Activated B cell treated with CpG ODN at 0.5 μM for 24 hours (primary cell): Measurements from ENCODE around the gene RPS6KA5. TPM values are rescaled to one million over a fixed set of nuclear protein-coding genes. Genes with fewer than 3 reads are reported as not detected.

ENCODE experiments used
- ATAC-seq: fragments of 200-7000 bp; cut with Tn5 transposase; one replicate; pipeline ENCODE4 v1.10.0; 2021; ENCODE audit warnings: low read depth, mild to moderate bottlenecking, moderate library complexity
- CTCF ChIA-PET: fragments of 350-600 bp; sonication (Branson Sonifier 250); formaldehyde crosslinking; loops from one replicate; lab custom pipeline; 2021; ENCODE audit warnings: antibody characterized with exemption; lab: Charles Lee
- POLR2A ChIA-PET: fragments of 350-600 bp; sonication (Branson Sonifier 250); formaldehyde crosslinking; loops from one replicate; lab custom pipeline; 2021; ENCODE audit warnings: antibody characterized with exemption; lab: Charles Lee
- DNase-seq: peaks from one replicate; pipeline ENCODE4 v3.0.0; 2022
- H3K27ac Mint-ChIP-seq: one replicate; pipeline ENCODE4 v1.8.0; 2020; ENCODE audit warnings: mixed read lengths
- H3K27me3 Mint-ChIP-seq: one replicate; pipeline ENCODE4 v1.8.0; 2021; ENCODE audit warnings: mixed read lengths
- H3K36me3 Mint-ChIP-seq: one replicate; pipeline ENCODE4 v1.8.0; 2021; ENCODE audit warnings: low read depth, mixed read lengths
- H3K4me1 Mint-ChIP-seq: one replicate; pipeline ENCODE4 v1.8.0; 2021; ENCODE audit warnings: mixed read lengths
- H3K4me3 Mint-ChIP-seq: one replicate; pipeline ENCODE4 v1.8.0; 2020; ENCODE audit warnings: mild to moderate bottlenecking, mixed read lengths
- H3K9me3 Mint-ChIP-seq: one replicate; pipeline ENCODE4 v1.8.0; 2020; ENCODE audit warnings: mixed read lengths
- intact Hi-C: fragments of 100-400 bp; cut with micrococcal nuclease; formaldehyde crosslinking; loops from one replicate; pipeline ENCODE4 v1.15.1; 2024
- total RNA-seq: library from RNA; stranded (reverse); gene quantifications from 2 replicates; pipeline ENCODE4 v1.2.3, GENCODE V29; 2022
- TF ChIP-seq, protein P1 (sequence below): fragments of 200-600 bp; IDR thresholded peaks from one replicate; pipeline ENCODE4 v1.8.0; 2022; ENCODE audit warnings: antibody characterized with exemption, mild to moderate bottlenecking

The RPS6KA5 gene
- total RNA-seq, 1 donor from 2014 or later: 16.3 TPM

DNA sequence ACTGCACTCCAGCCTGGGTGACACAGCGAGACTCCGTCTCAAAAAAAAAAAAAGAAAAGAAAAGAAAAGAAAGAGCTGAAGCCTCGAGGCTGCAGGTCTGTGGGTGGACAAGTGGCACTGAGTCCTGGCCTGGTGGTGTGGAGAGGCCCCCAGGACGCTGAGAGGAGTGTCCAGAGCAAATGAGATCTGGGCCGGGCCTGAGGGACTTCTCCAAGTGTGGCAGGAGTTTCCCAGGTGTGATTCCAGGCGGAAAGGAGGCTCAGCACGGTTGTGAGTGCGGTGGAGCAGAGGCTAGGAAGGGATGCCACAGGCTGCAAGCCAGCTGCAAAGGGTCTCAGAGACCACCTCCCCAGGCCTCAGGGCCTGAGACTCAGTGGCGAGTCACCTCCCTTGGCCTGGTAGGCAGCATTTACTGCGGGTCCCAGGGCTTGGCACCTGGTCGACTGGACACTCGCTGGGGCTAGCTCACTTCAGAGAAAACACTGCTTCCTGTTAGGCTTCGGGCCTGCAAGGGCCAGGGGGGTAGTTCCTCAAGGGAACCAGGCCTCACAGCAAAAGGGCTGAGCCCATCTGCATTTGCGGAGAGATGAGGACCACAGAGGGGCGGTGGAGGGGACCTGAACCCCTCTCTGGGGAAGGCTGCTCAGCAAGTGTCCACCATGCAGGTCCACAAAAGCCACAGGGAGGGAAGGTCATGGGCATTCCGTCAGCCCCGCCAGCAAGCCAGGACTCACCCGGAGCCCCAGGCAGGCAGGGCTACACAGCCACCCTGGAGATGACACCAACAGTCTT is 256.0 kb downstream of the RPS6KA5 start:
- DNase-seq: no peak
- no peak for ATAC-seq
- intact Hi-C loops: no loop called here
- Mint-ChIP-seq H3K4me1 (no peaks in the 10 kb centered on the region), H3K27me3 (peaks cover under 1% of the 10 kb centered on the region), H3K4me3 (no peak overlapping the region), H3K27ac (no peak overlapping the region), H3K9me3 (no peaks in the 10 kb centered on the region), H3K36me3 (no peaks in the 10 kb centered on the region)
- ChIA-PET POLR2A (no interaction called here), CTCF (no interaction called here)
- TF ChIP-seq, protein P1, sequence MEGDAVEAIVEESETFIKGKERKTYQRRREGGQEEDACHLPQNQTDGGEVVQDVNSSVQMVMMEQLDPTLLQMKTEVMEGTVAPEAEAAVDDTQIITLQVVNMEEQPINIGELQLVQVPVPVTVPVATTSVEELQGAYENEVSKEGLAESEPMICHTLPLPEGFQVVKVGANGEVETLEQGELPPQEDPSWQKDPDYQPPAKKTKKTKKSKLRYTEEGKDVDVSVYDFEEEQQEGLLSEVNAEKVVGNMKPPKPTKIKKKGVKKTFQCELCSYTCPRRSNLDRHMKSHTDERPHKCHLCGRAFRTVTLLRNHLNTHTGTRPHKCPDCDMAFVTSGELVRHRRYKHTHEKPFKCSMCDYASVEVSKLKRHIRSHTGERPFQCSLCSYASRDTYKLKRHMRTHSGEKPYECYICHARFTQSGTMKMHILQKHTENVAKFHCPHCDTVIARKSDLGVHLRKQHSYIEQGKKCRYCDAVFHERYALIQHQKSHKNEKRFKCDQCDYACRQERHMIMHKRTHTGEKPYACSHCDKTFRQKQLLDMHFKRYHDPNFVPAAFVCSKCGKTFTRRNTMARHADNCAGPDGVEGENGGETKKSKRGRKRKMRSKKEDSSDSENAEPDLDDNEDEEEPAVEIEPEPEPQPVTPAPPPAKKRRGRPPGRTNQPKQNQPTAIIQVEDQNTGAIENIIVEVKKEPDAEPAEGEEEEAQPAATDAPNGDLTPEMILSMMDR: no peak

DNA sequence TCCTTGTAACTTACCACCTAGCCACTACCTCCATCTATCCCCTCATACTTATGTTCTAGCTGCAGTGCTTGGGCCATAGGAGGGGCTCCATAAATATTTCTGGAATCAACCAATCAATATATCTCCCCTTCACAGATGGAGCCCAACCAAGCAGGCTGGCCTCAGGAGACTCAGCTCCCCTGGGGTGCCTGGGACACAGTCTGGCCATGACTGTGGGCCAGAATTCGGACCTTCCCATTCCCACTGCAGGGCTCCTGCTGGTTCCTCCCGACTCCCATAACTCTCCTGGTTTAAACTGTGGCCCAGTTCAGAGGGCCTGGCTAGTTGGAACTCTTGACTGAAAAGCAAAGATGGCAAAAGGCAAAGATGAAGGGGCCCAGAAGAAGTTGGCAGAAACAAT is 257.2 kb downstream of the RPS6KA5 start:
- TF ChIP-seq, protein P1: no peak
- intact Hi-C loops: no loop called here
- no peaks in the 10 kb centered on the region for H3K4me1 Mint-ChIP-seq
- H3K36me3 Mint-ChIP-seq: no peaks in the 10 kb centered on the region
- H3K4me3 Mint-ChIP-seq: no peak overlapping the region
- H3K27ac Mint-ChIP-seq: no peak overlapping the region
- CTCF ChIA-PET: no interaction called here
- H3K9me3 Mint-ChIP-seq: no peaks in the 10 kb centered on the region
- POLR2A ChIA-PET: no interaction called here
- no peak for ATAC-seq
- DNase-seq: no peak
- H3K27me3 Mint-ChIP-seq: peaks cover 5% of the 10 kb centered on the region

GRCh38 chr14:90799420-90799819 is 261.0 kb downstream of the RPS6KA5 start:
- DNase-seq: no peak
- TF ChIP-seq, protein P1: no peak
- no peak for ATAC-seq
- Mint-ChIP-seq H3K4me3 (no peak overlapping the region), H3K4me1 (no peaks in the 10 kb centered on the region), H3K27ac (no peak overlapping the region), H3K9me3 (no peaks in the 10 kb centered on the region), H3K36me3 (no peaks in the 10 kb centered on the region), H3K27me3 (peaks cover 5% of the 10 kb centered on the region)
- ChIA-PET CTCF (no interaction called here), POLR2A (no interaction called here)
- intact Hi-C loops: no loop called here

DNA sequence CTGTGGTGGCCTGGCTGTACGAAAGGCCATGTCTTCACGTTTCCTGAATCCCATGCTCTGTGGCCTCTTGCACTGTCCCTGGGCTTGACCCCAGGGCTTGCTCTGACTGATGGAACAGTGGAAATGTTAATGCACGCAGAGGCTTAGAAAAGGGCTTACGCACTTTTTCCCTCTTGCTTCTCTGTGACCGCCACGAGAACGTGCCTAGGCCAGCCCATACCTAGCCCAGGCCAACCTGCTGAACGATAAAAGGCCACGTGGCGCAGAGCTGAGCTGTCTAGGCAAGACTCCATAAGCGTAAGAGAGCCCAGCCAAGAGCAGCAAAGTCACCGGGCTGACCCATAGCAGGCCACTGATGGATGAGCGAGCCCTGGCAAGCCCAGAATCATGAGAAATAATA is 262.5 kb downstream of the RPS6KA5 start:
- Mint-ChIP-seq H3K27me3 (peaks cover 5% of the 10 kb centered on the region), H3K9me3 (no peaks in the 10 kb centered on the region), H3K36me3 (no peaks in the 10 kb centered on the region), H3K27ac (no peak overlapping the region), H3K4me3 (no peak overlapping the region), H3K4me1 (no peaks in the 10 kb centered on the region)
- POLR2A ChIA-PET: no interaction called here
- ATAC-seq (no peak), DNase-seq (no peak)
- intact Hi-C loops: no loop called here
- CTCF ChIA-PET: no interaction called here
- TF ChIP-seq, protein P1: no peak

Other genes with a start within 250 kb of the RPS6KA5 start
- 1.9 and 2.5 TPM in 2 replicates for gene TTC7B, start 244.2 kb downstream of the RPS6KA5 start, total RNA-seq
- gene DGLUCY, start 53.4 kb upstream of the RPS6KA5 start, total RNA-seq: 76.7 and 92.7 TPM in 2 replicates
- gene GPR68, start 184.1 kb upstream of the RPS6KA5 start, total RNA-seq: 1.4 and 1.8 TPM in 2 replicates